GM13976 (cell line): ENCODE data around the gene ZBED5.

Experiments used
- DNase-seq: peaks from one replicate; pipeline ENCODE4 v3.0.0; 2012; ENCODE audit warnings: low spot score
- CTCF ChIP-seq: IDR thresholded peaks from 2 replicates; pipeline ENCODE4 v1.5.1; 2012; ENCODE audit warnings: borderline replicate concordance, mild to moderate bottlenecking; ENCODE audit not compliant: insufficient read depth; ENCODE audit errors: extremely low read depth, missing control alignments, control extremely low read depth
- in situ Hi-C: fragments of 300-500 bp; cut with MboI; formaldehyde crosslinking; loops from one replicate; pipeline ENCODE4 v1.12.0; 2022; ENCODE audit warnings: low sequenced_read_pairs, mixed read lengths, inconsistent platforms; ENCODE audit not compliant: unreplicated experiment

ZBED5 gene

GRCh38 chr11:10881892-10882291, 24.0 kb upstream of the ZBED5 start:
- no peak for TF ChIP-seq CTCF
- in situ Hi-C loops: no loop called here
- DNase-seq: no peak

- in situ Hi-C loops: no loop called here
- TF ChIP-seq CTCF: no peak
- peak; percentile 47 for DNase-seq
Measured at GRCh38 chr11:10878408-10879214, 20.8 kb upstream of the ZBED5 start.

- no peak for TF ChIP-seq CTCF
- no peak for DNase-seq
- in situ Hi-C loops: no loop called here
Measured at GRCh38 chr11:10876158-10876557, 18.3 kb upstream of the ZBED5 start.

GRCh38 chr11:10875430-10876021, 17.7 kb upstream of the ZBED5 start:
- DNase-seq: no peak
- in situ Hi-C loops: no loop called here
- no peak for TF ChIP-seq CTCF

- no peak for TF ChIP-seq CTCF
- DNase-seq: no peak
- in situ Hi-C loops: no loop called here
Measured at GRCh38 chr11:10872097-10872496, 14.2 kb upstream of the ZBED5 start.

GRCh38 chr11:10868352-10868751, 10.5 kb upstream of the ZBED5 start:
- TF ChIP-seq CTCF: no peak
- no peak for DNase-seq
- in situ Hi-C loops: no loop called here
